Activated naive CD4-positive, alpha-beta T cell treated with Interleukin-2 at 50 U/mL for 16 hours (primary cell): ENCODE results near the gene COL26A1.
"Not testable (repeated sequence)": the region's sequence is repeated elsewhere in the genome, so short reads cannot be mapped to it uniquely, and the experiment has no call there.

Experiments
- DNase-seq: peaks from one replicate; pipeline ENCODE4 v3.0.0-alpha.2; 2020

Gene COL26A1

GRCh38 chr7:101362334-101363195, at the start of gene COL26A1:
TSS of gene COL26A1 (plus strand) at chr7:101362875. CDS start at chr7:101363033, 158 bp downstream.
- DNase-seq: peak; percentile 5

DNA sequence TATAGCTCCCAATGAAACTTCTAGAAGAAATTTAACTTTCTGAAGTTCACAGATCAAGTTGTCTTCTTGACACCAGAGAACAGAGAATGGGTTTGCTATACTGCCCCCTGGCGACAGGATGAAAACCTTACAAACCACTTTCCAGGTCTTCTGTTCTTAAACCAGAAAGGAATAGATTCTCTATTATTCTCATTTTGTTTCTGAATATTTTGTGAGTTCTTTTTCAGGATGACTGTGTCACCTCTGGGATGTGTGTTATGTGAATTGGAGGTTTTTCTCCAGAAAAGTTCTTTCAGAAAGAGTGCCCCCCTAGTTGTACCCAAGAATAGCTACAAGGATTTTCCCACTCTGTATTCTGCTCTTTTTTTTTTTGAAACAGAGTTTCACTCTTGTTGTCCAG, 47.3 kb upstream of the COL26A1 start:
- DNase-seq: peak; percentile 58

DNA sequence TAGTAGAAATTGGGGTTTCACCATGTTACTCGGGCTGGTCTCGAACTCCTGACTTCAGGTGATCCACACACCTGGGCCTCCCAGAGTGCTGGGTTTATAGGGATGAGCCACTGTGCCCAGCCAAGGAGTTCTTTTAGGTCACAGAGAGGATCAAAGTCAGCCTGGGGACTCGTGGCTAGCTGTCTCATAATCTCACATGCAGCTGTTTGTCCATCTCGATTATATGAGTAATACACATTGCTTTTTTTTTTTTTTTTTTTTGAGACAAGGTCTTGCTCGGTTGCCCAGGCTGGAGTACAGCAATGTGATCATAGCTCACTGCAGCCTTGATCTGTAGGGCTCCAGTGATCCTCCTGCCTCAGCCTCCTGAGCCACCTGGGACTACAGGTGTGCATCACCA, 43.3 kb upstream of the COL26A1 start:
- DNase-seq: no peak

DNA sequence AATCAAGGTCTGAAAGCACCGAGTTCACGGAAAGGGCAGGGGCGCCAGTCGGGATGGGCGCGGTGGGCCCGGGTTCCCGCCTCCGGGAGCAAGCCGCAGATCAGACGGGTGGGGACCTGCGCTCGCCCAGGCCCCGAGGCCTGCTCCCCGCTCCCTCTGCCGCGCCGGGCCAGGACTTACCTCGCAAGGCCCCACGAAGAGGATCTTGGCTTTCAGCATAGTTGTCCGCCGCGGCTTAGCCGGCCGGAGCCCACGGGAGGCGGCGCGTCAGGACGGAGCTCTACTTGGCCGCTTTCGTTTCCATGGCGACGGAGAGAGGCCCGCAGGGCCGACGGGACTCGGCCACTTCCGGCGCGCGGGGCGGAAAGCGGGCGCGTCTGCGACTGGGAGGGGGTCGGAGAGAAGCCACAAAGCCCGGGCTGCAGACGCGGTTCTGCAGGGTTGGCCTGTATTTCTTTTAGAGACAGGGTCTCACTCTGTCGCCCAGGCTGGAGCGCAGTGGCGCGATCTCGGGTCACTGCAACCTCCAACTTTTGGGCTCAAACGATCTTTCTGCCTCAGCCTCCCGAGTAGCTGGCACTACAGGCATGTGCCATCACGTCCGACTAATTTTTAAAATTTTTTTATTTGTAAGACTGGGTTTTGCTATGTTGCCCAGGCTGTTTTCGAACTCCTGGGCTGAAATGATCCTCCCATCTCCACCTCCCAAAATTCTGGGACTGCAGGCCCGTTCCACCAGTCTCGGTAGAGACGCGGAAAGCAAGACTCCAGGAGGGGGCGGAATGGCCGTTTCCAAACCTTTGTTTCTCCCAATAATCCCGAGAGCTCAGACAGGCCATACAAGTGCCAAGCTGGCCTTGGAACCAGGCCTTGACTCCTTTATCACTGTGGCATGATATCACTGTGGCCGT, 40.9 kb upstream of the COL26A1 start, which contains the start of gene IFT22:
IFT22 (minus strand) TSS at position 322 of the 911 bp plus-strand sequence; CDS start at position 219, 103 bp downstream.
- peak; percentile 85 for DNase-seq

- DNase-seq: no peak
These were observed 34.5 kb upstream of the COL26A1 start for GRCh38 chr7:101328159-101328558.

DNA sequence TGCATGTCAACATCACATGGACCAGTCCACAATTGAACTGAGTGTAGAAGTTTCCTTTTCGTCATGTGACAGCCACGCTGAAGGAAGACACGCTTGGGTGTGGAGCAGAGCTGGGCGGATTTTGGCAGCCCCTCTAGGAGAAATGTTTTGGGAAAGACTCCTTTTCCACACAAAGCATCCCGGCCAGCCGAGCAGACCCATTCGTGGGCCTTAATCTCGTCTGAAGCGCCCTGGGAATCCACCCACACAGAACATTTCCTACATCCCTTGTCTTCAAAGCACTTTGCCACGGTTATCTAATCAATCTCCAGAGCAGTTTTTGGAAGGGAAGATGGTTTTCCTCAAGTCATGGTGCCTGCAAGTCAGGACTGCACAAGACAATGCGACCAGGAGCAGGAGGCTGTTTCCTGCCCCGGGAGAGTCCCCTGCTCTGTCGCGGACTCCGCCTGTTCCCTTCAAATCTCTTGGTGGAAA, 32.6 kb upstream of the COL26A1 start:
- no peak for DNase-seq

- no peak for DNase-seq
These were observed 30.6 kb upstream of the COL26A1 start for GRCh38 chr7:101332026-101332425.

DNA sequence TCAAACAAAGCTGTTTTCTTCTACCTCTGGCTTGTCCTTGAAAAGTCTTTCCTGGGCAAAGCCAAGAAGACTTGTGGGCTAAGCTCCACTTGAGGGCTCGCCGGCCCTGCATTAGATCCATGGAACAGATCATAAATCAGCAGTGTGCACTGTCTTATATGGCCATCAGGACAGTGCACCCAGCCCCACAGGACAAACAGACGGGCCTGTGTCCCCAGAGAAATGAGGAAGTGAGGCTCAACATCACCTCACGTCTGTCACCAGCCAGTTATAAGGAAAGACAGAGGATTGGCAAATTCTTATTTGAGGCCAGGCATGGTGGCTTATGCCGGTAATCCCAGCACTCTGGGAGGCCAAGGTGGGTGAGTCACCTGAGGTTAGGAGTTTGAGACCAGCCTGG, 28.8 kb upstream of the COL26A1 start:
- DNase-seq: no peak

DNA sequence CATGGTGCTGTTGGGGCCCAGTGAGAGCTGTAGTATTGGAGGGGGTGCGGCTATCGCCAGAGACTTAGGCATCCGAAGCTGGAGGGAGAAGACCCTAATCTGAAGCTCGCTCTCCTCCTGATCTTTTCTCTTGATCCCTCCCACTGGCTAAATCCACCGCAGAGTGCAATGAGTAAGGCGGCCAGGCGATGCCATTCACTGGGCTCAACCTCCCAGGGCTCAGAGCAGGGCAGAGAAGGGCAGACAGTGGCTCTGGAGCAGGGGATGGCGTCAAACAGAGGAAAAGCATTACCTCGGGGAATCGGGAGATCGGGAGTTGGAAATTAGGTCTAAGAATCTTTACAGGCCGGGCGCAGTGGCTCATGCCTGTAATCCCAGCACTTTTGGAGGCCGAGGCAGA, 22.3 kb upstream of the COL26A1 start:
- DNase-seq: no peak

- DNase-seq: no peak
These were observed 19.8 kb upstream of the COL26A1 start for GRCh38 chr7:101342892-101343291.

DNA sequence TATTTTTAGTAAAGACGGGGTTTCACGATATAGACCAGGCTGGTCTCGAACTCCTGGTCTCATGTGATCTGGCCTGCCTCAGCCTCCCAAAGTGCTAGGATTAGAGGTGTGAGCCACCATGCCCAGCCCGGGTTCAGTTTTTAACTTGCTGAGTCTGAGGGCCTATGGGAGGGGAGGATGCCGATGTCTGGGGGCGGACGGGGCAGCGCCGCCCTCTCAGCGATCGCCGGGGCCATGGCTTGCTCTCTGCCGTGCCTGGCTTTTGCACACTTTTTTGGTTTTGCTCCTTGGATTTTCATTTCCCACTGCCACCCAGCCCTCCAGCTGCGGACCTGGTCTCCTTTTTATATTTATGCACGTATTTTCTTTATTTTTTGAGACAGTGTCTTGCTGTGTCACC, 15.2 kb upstream of the COL26A1 start:
- DNase-seq: no peak

GRCh38 chr7:101348456-101349067, 14.1 kb upstream of the COL26A1 start:
- not testable (repeated sequence) for DNase-seq

DNA sequence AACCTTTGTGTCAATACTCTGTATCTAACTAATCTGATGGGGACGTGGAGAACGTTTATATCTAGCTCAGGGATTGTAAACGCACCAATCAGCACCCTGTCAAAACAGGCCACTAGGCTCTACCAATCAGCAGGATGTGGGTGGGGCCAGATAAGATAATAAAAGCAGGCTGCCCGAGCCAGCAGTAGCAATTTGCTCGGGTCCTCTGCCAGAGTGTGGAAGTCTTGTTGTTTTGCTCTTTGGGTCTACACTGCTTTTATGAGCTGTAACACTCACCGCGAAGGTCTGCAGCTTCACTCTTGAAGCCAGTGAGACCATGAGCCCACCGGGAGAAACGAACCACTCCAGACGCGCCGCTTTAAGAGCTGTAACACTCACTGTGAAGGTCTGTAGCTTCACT, 13.4 kb upstream of the COL26A1 start:
- DNase-seq: not testable (repeated sequence)

DNA sequence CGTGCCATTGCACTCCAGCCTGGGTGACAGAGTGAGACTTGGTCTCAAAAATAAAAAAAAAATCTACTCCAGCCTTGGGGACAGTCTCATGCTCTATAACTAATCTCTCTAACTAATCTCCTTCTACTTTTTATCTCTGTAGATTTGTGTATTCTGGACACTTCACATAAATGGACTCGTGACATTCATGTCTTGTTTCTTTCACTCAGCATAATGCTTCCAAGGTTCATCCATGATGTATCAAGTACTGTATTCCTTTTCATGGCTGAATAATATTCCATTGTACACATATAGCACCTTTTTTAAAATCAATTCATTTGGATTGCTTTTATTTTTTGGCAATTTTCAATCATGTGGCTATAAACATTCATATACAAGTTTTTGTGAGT, 9.8 kb upstream of the COL26A1 start:
- DNase-seq: no peak

DNA sequence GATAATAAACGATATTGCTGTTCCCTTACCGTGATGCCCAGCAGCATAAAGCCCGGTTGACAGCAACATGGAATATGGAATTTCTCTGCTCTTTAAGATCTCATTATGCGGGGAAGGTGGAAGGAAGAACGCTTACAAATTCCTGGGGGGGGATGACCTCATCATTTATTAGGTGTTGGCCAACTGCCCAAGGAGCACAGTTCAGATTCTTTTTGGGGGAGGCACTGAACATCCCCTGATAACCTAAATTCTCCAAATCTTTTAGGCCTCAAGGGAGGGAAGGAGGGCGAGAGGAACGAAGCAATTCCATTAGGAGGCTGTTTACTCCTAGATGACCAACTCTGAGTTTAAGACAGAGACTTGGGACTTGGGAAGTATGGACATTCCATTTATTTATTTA, 5.2 kb upstream of the COL26A1 start:
- no peak for DNase-seq

DNA sequence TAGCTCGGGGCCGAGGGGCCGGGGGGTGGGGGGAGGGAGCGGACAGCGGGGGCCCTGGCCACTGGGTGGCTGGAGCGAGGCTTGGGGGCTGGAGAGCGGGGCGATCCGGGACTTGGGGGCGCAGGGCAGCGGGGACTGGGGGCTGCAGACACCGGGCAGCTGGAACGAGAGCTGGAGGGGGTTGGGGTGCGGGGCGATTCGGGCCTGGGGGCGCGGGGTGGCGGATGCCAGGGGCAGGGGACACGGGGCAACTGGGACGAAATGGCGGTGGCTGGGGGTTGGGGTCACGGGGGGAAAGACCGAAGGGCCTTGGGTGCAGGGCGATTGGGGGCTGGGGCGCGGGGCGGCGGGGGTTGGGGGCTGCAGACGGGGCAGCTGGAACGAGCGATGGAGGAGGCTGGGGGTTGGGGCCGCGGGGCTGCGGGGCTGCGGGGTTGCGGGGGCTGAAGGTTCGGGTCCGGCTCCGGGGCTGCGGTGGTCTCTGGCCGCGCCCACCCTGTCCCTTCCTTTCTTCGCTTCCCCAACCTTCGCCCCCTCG, 590 bp downstream of the COL26A1 start:
- no peak for DNase-seq

- DNase-seq: peak; percentile 71
These were observed 1.2 kb downstream of the COL26A1 start for GRCh38 chr7:101363734-101364374.

- no peak for DNase-seq
These were observed 3.3 kb downstream of the COL26A1 start for GRCh38 chr7:101365956-101366355.

DNA sequence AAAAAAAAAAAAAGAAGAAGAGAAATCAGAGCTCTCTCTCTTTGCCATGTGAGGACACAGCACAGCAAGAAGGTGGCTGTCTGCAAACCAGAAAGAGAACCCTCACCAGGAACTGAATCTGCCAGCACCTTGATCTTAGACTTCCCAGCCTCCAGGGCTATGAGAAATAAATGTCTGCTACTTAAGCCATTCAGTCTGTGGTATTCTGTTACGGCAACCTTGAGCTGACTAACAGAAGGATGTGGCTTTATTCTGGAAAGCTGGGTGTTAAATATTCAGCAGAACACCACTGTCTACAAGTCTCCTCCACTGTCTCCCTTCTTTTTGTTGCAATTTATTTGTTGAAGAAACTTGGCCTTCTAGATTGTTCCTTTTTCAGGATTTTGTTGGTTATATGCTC, 5.0 kb downstream of the COL26A1 start:
- no peak for DNase-seq

GRCh38 chr7:101368422-101369165, 5.9 kb downstream of the COL26A1 start:
- DNase-seq: no peak

GRCh38 chr7:101370836-101371235, 8.2 kb downstream of the COL26A1 start:
- DNase-seq: no peak
